ENCODE results near the gene CYP46A1. TPM values are rescaled to one million over a fixed set of nuclear protein-coding genes. Genes with fewer than 3 reads are reported as not detected.

Gene CYP46A1
- total RNA-seq (2022) = 0.20 and 0.30 TPM in 2 replicates
- Bru-seq, nascent RNA = percentile 26 among the genes with signal in this experiment
- percentile 32 among the genes with signal in this experiment for BruChase-seq, experiment 1, labeled RNA remaining after a 6-hour chase
- percentile 32 among the genes with signal in this experiment for BruChase-seq, experiment 2, labeled RNA remaining after a 2-hour chase
- long read RNA-seq = 0 reads

GRCh38 chr14:99683619-99684409 lies at the start of gene CYP46A1:
TSS of gene CYP46A1 (plus strand) at chr14:99684298. CDS start at chr14:99684418, 120 bp downstream.
- TF ChIP-seq CTCF (IDR thresholded peaks at IDR 0.05; ENCODE audit: unreplicated experiment) = no peak
- H3K27me3 Mint-ChIP-seq (ENCODE audit: insufficient read depth, unreplicated experiment) = peaks cover 29% of the 10 kb centered on the region
- no TSS peak for BruUV-seq (replicated peaks)
- DNase-seq (ENCODE audit: unreplicated experiment) = peak; percentile 98
- H3K27ac Mint-ChIP-seq (ENCODE audit: low read depth, unreplicated experiment) = no peak within 1 kb of the TSS
- ChIA-PET CTCF (interaction anchor here (0.5 to 5.5 kb wide), 18 partner anchors 17 to 678 kb away, joined by 3 to 75 read pairs (median 4); no protein-coding TSS in a partner anchor), POLR2A (interaction anchor here (0.6 to 1.3 kb wide), 11 partner anchors 23 to 1995 kb away, joined by 3 to 4 read pairs (median 3); partner anchors contain the start of genes CCDC85C, CCNK and SETD3)
- intact Hi-C loops (cut with micrococcal nuclease) = loop anchor here (1.0 to 5.0 kb wide), 3 partner anchors 74 to 201 kb away; partner anchors contain the start of gene EML1
- H3K4me3 Mint-ChIP-seq (ENCODE audit: unreplicated experiment) = peak within 1 kb of the TSS; percentile 78
- peaks cover 6% of the 10 kb centered on the region for H3K4me1 Mint-ChIP-seq (ENCODE audit: insufficient read depth, unreplicated experiment)
- H3K36me3 Mint-ChIP-seq (ENCODE audit: insufficient read depth, unreplicated experiment) = no peaks in the 10 kb centered on the region
- H3K9me3 Mint-ChIP-seq (ENCODE audit: unreplicated experiment) = no peaks in the 10 kb centered on the region

- no peaks in the 10 kb centered on the region for H3K4me1 Mint-ChIP-seq (ENCODE audit: insufficient read depth, unreplicated experiment)
- H3K27ac Mint-ChIP-seq (ENCODE audit: low read depth, unreplicated experiment) = no peak overlapping the region
- H3K27me3 Mint-ChIP-seq (ENCODE audit: insufficient read depth, unreplicated experiment) = no peaks in the 10 kb centered on the region
- CTCF ChIA-PET = interaction anchor here (1.2 to 1.9 kb wide), 2 partner anchors 34 to 116 kb away, joined by 3 read pairs; no protein-coding TSS in a partner anchor
- no peaks in the 10 kb centered on the region for H3K9me3 Mint-ChIP-seq (ENCODE audit: unreplicated experiment)
- intact Hi-C loops (cut with micrococcal nuclease) = no loop called here
- no peak for TF ChIP-seq CTCF (IDR thresholded peaks at IDR 0.05; ENCODE audit: unreplicated experiment)
- H3K36me3 Mint-ChIP-seq (ENCODE audit: insufficient read depth, unreplicated experiment) = no peaks in the 10 kb centered on the region
- H3K4me3 Mint-ChIP-seq (ENCODE audit: unreplicated experiment) = no peak overlapping the region
- POLR2A ChIA-PET = interaction anchor here (0.7 kb wide), 1 partner anchor 151 kb away, joined by 3 read pairs; no protein-coding TSS in a partner anchor
- DNase-seq (ENCODE audit: unreplicated experiment) = no peak
- BruUV-seq (replicated peaks) = no TSS peak
These were observed 49.7 kb upstream of the CYP46A1 start for GRCh38 chr14:99634443-99634842.

GRCh38 chr14:99635116-99635515 lies 49.0 kb upstream of the CYP46A1 start:
- Mint-ChIP-seq H3K27me3 (ENCODE audit: insufficient read depth, unreplicated experiment) (no peaks in the 10 kb centered on the region), H3K4me3 (ENCODE audit: unreplicated experiment) (no peak overlapping the region), H3K36me3 (ENCODE audit: insufficient read depth, unreplicated experiment) (no peaks in the 10 kb centered on the region), H3K9me3 (ENCODE audit: unreplicated experiment) (no peaks in the 10 kb centered on the region), H3K4me1 (ENCODE audit: insufficient read depth, unreplicated experiment) (no peaks in the 10 kb centered on the region), H3K27ac (ENCODE audit: low read depth, unreplicated experiment) (no peak overlapping the region)
- CTCF ChIA-PET = interaction anchor here (0.5 kb wide), 1 partner anchor 185 kb away, joined by 7 read pairs; no protein-coding TSS in a partner anchor
- no peak for TF ChIP-seq CTCF (IDR thresholded peaks at IDR 0.05; ENCODE audit: unreplicated experiment)
- intact Hi-C loops (cut with micrococcal nuclease) = no loop called here
- DNase-seq (ENCODE audit: unreplicated experiment) = no peak
- BruUV-seq (replicated peaks) = no TSS peak
- POLR2A ChIA-PET = no interaction called here

GRCh38 chr14:99636487-99636886 lies 47.6 kb upstream of the CYP46A1 start:
- Mint-ChIP-seq H3K27me3 (ENCODE audit: insufficient read depth, unreplicated experiment) (no peaks in the 10 kb centered on the region), H3K4me1 (ENCODE audit: insufficient read depth, unreplicated experiment) (no peaks in the 10 kb centered on the region), H3K27ac (ENCODE audit: low read depth, unreplicated experiment) (no peak overlapping the region), H3K4me3 (ENCODE audit: unreplicated experiment) (no peak overlapping the region), H3K36me3 (ENCODE audit: insufficient read depth, unreplicated experiment) (peaks cover 5% of the 10 kb centered on the region), H3K9me3 (ENCODE audit: unreplicated experiment) (no peaks in the 10 kb centered on the region)
- DNase-seq (ENCODE audit: unreplicated experiment) = no peak
- POLR2A ChIA-PET = no interaction called here
- intact Hi-C loops (cut with micrococcal nuclease) = no loop called here
- CTCF ChIA-PET = interaction anchor here (0.6 to 0.7 kb wide), 2 partner anchors 262 to 469 kb away, joined by 3 read pairs; no protein-coding TSS in a partner anchor
- no TSS peak for BruUV-seq (replicated peaks)
- no peak for TF ChIP-seq CTCF (IDR thresholded peaks at IDR 0.05; ENCODE audit: unreplicated experiment)

All from MCF 10A (cell line).